NCI-H2107 (cell line): Measurements from ENCODE around the gene NLGN1.
"Not testable (repeated sequence)": the region's sequence is repeated elsewhere in the genome, so short reads cannot be mapped to it uniquely, and the experiment has no call there.

Source experiments
- DNase-seq: peaks from one replicate; lab custom pipeline; 2025; lab: John Stamatoyannopoulos, UW

Gene NLGN1

DNA sequence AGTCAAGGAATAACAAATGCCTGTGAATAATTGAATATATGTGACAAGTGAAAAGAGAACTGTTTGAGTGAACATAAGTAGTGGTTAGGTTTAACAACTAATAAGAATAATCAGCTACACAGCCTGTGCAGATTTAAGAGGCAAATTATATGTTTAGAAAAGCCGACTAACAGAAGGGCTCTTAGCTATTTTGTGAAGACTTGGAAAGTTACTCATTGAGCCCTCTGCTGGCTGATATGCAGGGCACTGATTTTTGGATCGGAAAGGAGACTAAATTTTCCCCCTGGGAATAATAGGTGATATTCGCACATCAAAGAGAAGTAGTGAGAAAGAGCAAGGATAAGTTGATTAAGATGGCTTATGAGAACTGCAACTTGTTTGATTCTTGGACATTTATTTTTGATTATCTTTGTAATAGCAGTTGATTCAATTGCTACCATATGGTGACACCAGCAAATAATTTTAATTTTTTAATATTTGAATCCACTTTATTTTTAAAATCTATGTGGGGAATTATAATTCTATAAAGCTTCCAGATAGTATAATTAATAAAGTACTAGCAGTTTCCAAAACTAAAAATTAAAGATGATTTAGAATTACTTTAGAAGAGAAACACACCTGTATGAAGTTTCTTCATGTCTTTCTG is 156.2 kb downstream of the NLGN1 start:
- DNase-seq: peak; percentile 26

DNA sequence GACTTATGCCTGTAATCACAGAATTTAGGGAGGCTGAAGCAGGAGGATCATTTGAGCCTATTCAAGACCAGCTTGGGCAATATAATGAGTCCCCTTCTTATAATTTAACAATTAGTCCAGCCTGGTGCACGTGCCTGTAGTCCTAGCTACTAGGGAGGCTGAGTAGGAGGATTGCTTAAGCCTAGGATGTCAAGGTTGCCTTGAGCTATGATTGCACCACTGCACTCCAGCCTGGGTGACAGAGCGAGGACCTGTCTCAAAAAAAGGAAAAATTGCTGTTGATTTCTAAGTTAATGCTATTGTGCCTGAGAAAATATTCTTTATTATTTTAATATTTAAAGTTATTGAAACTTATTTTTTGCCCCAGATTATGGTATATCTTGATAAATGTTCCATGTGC is 159.0 kb downstream of the NLGN1 start:
- no peak for DNase-seq

DNA sequence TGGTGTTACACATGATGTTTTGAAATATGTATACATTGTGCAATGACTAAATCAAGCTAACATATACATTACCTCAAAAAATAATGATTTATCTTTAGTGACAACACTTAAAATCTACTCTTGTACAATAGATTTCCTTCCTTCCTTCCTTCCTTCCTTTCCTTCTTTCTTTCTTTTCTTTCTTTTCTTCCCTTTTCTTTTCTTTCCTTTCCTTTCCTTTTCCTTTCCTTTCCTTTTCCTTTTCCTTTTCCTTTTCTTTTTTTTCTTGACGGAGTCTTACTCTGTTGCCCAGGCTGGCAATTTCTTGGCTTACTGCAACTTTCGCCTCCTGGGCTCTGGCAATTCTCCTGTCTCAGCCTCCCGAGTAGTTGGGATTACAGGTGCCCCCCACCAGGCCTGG is 170.5 kb downstream of the NLGN1 start:
- no peak for DNase-seq

GRCh38 chr3:173568623-173569022 is 171.1 kb downstream of the NLGN1 start:
- no peak for DNase-seq

- no peak for DNase-seq
Observed at GRCh38 chr3:173583496-173583895, 186.0 kb downstream of the NLGN1 start.

DNA sequence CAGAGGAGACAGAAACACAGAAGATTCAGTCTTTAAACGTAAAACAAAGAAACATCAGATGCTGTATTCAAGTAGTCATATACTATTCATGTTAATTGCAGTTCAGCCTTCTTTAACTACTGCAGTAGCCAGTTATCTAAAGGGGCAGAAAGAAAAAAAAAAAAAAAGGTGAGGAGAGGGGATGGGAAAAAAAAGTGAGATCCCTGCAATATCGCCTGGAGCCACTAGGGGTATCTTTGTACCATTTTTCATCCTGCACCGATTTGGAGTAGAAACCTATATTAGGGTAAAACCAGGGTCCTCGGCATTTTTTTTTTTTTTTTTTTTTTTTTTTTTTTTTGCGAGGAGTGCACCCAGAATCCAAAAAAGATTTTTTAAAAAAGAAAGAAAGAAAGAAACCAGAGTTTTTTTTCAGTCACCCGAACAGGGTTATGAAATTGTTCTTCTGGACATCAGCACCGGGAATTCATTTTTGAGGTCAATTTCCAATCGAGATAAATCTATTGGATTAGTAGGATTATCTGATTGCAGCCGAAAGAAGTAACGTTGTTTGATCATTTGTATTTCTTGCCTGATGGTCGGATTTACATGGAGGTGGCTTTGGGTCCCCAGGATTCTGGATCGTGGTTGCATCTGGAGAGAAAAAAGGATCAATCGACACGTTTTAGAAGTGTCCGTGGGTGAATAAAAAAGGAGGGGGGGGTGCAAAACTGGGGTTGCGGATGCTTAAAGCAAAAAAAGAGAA is 186.7 kb downstream of the NLGN1 start:
- DNase-seq: peak; percentile 64

DNA sequence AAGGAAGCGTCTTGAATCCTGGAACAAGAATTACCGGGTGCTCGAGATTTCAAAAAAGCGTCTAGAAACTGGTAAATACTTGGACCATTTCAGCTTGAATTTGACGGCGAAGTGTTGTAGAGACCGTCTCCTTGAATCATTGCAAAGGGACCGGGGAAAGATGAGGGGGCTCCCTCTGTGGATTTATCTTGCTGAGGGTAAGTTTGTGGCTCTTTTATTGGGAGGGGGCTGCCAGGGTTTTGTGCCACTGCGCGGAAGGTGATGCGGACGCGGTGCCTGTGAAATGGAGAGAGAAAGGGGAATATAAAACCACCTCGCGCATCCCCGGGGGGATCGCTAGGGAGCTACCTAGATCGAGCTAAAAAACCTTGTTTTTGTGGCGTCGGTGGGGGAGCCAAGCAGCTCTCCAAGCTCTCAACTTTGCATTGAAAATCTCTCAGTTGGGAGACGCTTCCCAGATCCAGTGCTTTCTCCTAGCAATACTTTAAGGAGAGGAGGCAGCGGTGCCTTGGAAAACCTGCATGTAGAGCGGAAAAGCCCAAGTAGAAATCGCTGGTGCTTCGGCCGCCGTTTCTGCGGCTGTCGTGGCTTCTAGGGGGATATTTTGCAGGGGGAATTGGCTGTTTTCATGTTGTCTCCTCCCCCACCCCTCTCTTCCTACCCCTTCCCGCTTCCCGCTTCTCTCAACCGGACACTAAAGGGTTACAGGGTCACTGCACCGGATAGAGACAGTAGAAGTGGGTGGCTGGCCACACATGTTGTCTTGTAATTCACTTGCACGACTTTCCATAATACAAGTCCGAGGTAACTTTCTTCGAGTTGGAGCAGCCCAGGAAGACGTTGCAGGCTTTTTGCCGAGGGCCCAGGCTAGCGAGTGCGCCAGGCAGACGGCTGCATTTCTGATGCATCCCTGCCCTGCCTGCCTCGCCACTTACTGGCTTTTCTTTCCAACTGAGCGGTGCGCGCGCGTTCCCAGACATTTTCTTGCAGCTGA is 187.6 kb downstream of the NLGN1 start:
- DNase-seq: peak; percentile 54

DNA sequence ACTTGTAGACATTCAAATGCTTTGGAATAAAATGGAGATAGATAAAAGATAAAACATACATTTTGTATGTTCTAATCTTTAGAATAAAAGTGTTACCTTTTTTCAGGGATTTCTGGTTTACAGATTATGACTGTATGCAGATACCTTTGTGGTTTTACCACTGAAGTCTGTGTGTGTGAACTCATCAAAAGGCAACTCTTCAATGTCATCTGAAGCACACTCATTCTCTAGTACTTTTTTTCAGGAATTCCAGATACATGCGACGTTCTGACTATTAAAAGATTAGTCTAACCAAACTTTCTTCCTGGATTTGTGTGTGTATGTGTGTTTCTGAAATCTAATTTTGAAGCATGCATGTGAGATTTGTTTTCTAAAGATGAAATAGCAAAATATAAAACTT is 188.6 kb downstream of the NLGN1 start:
- no peak for DNase-seq

DNA sequence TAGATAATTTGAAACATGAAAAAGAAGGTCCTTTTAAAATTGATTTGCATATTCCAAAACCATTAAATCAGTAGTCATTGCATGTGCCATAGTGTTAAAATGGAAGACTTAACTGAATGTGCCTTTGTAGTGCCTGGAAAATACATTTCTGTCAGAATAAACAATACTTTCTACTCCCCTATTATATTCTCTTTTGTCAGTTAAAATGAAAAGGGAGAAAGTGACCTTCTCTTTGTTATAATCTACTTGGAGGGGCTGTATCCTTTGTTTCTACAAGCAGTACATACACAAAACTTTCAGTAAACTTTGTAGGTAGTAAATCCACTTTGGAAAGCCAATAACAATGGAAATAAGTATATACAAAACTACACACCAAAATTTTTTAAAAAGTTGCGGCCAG is 189.5 kb downstream of the NLGN1 start:
- no peak for DNase-seq

GRCh38 chr3:173588556-173588955 is 191.0 kb downstream of the NLGN1 start:
- DNase-seq: no peak

DNA sequence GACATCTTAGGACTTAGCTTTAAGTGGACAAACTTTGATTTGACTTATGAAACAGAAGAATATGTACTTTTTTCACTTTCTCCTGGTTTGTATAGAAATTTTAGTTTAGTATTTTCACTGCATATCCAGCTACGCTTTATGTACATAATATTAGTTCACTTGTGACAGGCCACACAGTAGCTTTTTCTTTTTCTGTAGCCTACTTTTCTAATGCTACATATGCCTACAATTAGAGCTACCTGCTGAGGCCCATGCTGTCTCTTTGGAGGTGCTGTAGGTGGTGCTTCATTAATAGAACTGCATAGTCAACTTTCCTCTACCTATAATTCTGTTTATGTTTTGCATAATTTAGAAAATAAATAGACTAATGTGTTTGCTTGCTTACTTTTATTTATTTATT is 191.6 kb downstream of the NLGN1 start:
- DNase-seq: no peak

- no peak for DNase-seq
Observed at GRCh38 chr3:173591401-173591800, 193.9 kb downstream of the NLGN1 start.

GRCh38 chr3:173594881-173595280 is 197.3 kb downstream of the NLGN1 start:
- DNase-seq: not testable (repeated sequence)

DNA sequence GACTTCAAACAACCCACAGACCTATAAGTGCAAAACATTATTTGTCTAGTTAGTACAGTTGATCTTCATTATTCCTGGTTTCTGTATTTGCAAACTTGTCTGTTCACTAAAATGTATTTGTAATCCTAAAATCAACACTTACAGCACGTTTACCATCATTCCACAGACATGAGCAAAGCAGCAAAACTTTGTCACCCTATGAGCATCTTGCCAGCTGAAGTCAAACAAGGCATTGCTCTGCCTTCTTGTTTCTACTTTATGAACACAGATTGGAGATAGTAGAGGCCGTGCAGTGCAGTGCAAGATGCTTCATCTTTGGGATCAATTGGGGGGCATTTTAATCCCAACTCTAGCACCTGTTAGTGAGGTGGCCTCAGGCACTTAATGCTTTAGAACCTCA is 202.1 kb downstream of the NLGN1 start:
- no peak for DNase-seq

DNA sequence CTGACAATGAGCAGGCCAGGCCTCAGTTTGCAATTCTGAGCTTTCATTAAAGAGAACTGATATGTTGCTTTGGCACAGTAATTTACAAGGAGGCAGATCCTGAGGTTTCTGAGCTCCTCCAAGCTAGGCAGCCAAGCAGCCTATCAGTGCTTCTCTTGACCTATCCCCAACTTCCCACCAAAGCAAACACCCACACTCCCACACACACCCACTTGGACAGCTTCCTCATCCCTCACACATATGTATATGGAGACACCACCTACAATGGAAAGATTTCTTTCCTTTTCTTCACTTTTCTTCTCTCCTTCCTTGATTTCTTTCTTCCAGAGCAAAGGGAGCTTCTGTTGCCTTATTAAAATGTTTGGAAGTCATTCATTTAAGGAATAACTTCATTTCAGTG is 217.0 kb downstream of the NLGN1 start:
- no peak for DNase-seq

- no peak for DNase-seq
Observed at GRCh38 chr3:173615661-173616060, 218.1 kb downstream of the NLGN1 start.

GRCh38 chr3:173617490-173617889 is 219.9 kb downstream of the NLGN1 start:
- DNase-seq: no peak

DNA sequence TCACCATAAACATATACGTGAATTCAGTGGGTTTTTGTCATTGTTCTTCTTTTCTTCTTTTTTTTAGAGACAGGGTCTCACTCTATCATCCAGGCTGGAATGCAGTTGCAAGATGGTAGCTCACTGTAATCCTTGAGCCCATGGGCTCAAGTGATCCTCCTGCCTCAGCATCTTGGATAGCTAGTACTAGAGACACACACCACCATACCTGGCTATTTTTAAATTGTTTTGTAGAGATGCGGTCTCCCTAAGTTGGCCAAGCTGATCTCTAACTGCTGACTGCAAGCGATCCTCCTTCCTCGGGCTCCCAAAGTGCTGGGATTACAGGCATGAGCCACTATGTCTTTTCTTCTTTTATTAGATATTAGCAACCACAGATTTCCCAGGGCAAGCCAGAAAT is 220.6 kb downstream of the NLGN1 start:
- no peak for DNase-seq

DNA sequence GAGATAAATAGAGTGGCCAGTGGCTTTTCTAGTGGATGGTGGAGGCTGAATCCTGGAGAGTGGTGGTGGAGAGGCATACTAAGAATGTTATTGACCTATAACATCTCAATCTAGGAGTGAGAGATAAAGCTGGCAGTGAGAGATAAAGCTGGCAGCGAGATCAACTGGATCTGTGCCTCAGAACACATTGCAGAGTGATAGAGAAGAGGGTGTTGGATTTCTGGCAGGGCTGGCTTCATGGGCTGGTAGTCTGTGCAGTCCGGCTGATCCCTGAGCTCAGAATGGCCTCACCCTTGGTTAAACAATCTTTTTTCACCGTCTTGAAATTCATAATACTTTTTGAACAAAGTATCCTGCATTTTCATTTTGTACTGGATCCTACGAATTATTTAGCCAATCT is 221.2 kb downstream of the NLGN1 start:
- no peak for DNase-seq

- DNase-seq: no peak
Observed at GRCh38 chr3:173622166-173622565, 224.6 kb downstream of the NLGN1 start.

- DNase-seq: no peak
Observed at GRCh38 chr3:173624086-173624485, 226.5 kb downstream of the NLGN1 start.

GRCh38 chr3:173630849-173631248 is 233.3 kb downstream of the NLGN1 start:
- no peak for DNase-seq

- no peak for DNase-seq
Observed at GRCh38 chr3:173632945-173633344, 235.4 kb downstream of the NLGN1 start.
